ENCODE measurements around the gene ARF5. TPM values are rescaled to one million over a fixed set of nuclear protein-coding genes. Genes with fewer than 3 reads are reported as not detected.

Gene ARF5
- total RNA-seq, 1 experiment from 2014 or later: 172 TPM

DNA sequence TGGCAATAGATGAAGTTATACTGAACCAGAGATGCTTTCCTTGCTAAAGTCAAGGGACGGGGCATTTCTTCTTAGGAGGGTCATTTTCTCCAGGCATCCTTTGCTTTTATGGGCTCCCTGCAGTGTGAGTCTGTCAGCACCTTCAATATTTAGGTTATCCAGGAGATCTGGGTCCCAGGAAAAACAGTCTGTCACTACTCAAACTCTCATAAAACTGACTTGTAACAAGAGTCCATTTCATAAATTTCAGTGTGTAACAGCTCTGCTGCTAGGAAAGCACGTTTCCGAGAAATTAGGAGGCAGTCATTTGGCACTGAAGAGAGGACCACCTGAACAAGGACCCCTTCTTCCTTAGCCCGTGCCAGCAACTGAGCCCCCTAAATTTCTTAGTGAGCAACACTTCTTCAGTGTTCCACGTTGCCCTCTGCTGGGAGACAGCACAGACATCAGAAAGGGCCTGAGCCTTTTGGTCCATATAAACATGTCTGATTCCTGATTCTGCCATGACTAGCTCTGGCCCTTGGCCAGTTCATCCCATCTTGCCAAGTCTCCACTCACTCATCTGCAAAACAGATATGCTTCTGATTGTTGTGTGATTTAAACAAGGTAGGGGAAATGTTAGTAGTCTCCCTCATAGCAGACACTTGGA is 10.1 kb upstream of the ARF5 start:
- H3K4me1 Mint-ChIP-seq (ENCODE audit: low read depth, unreplicated experiment): peaks cover 4% of the 10 kb centered on the region
- ChIA-PET CTCF (no interaction called here), POLR2A (no interaction called here)
- no peaks in the 10 kb centered on the region for H3K27me3 ChIP-seq (replicated peaks; ENCODE audit: control insufficient read depth, insufficient read depth, low read length)
- H3K9me3 Mint-ChIP-seq (ENCODE audit: unreplicated experiment): no peaks in the 10 kb centered on the region
- H3K4me1 ChIP-seq: no peaks in the 10 kb centered on the region
- no peak overlapping the region for H3K4me3 Mint-ChIP-seq (ENCODE audit: unreplicated experiment)
- intact Hi-C loops (cut with micrococcal nuclease; ENCODE audit: unreplicated experiment): no loop called here
- peak; percentile 16 to 35 for TF ChIP-seq CTCF (IDR thresholded peaks at IDR 0.05; ENCODE audit: insufficient read depth in 1 of 2, low read depth in 1 of 2, low read length in 1 of 2, severe bottlenecking in 1 of 2, unreplicated experiment in 1 of 2)
- peaks cover 4% of the 10 kb centered on the region for H3K36me3 ChIP-seq (ENCODE audit: control insufficient read depth, insufficient read depth, low read length)
- BruUV-seq (replicated peaks): no TSS peak
- no peak overlapping the region for H3K27ac Mint-ChIP-seq (ENCODE audit: unreplicated experiment)
- H3K9me3 ChIP-seq: no peaks in the 10 kb centered on the region
- H3K36me3 Mint-ChIP-seq (ENCODE audit: insufficient read depth, unreplicated experiment): no peaks in the 10 kb centered on the region
- H3K4me3 ChIP-seq (ENCODE audit: low read depth, low read length): no peak overlapping the region
- H3K27me3 Mint-ChIP-seq (ENCODE audit: insufficient read depth, unreplicated experiment): no peaks in the 10 kb centered on the region
- DNase-seq: no peak

- ChIA-PET POLR2A (interaction anchor here (0.7 kb wide), 1 partner anchor 81 kb away, joined by 3 read pairs; no protein-coding TSS in a partner anchor), CTCF (no interaction called here)
- no peak for DNase-seq
- intact Hi-C loops (cut with micrococcal nuclease; ENCODE audit: unreplicated experiment): no loop called here
- H3K36me3 ChIP-seq (ENCODE audit: control insufficient read depth, insufficient read depth, low read length): peaks cover 4% of the 10 kb centered on the region
- no peaks in the 10 kb centered on the region for H3K9me3 Mint-ChIP-seq (ENCODE audit: unreplicated experiment)
- H3K27me3 Mint-ChIP-seq (ENCODE audit: insufficient read depth, unreplicated experiment): no peaks in the 10 kb centered on the region
- H3K4me1 Mint-ChIP-seq (ENCODE audit: low read depth, unreplicated experiment): peaks cover 10% of the 10 kb centered on the region
- H3K27ac Mint-ChIP-seq (ENCODE audit: unreplicated experiment): no peak overlapping the region
- no TSS peak for BruUV-seq (replicated peaks)
- no peak for TF ChIP-seq CTCF (IDR thresholded peaks at IDR 0.05; ENCODE audit: insufficient read depth in 1 of 2, low read depth in 1 of 2, low read length in 1 of 2, severe bottlenecking in 1 of 2, unreplicated experiment in 1 of 2)
- H3K9me3 ChIP-seq: no peaks in the 10 kb centered on the region
- no peaks in the 10 kb centered on the region for H3K36me3 Mint-ChIP-seq (ENCODE audit: insufficient read depth, unreplicated experiment)
- no peaks in the 10 kb centered on the region for H3K27me3 ChIP-seq (replicated peaks; ENCODE audit: control insufficient read depth, insufficient read depth, low read length)
- H3K4me1 ChIP-seq: no peaks in the 10 kb centered on the region
- H3K4me3 Mint-ChIP-seq (ENCODE audit: unreplicated experiment): no peak overlapping the region
- H3K4me3 ChIP-seq (ENCODE audit: low read depth, low read length): no peak overlapping the region
Observed at GRCh38 chr7:127578711-127579275, 9.4 kb upstream of the ARF5 start.

DNA sequence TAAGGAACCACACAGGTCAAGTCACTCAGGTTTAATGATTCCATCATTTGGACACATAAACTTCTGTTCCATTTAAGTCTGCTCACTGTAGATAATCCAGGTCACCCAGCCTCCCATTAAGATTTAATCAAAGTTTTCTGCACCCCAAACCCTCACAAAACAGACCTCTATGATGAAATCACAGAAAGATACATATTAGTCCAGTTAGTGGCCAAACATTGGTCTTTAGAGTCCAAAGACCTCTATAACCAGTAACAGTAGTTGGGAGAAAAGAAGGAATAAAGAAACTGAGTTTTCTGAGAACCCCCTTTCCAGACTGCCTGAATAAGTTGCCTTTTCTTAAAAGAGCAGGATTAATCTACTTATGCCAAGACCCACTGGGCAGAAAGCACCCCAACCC is 7.6 kb upstream of the ARF5 start:
- peaks cover 4% of the 10 kb centered on the region for H3K36me3 ChIP-seq (ENCODE audit: control insufficient read depth, insufficient read depth, low read length)
- no peak overlapping the region for H3K4me3 Mint-ChIP-seq (ENCODE audit: unreplicated experiment)
- BruUV-seq (replicated peaks): no TSS peak
- intact Hi-C loops (cut with micrococcal nuclease; ENCODE audit: unreplicated experiment): loop anchor here (10.0 kb wide), 1 partner anchor 186 kb away; the partner anchor contains the start of gene ZNF800
- no peak overlapping the region for H3K4me3 ChIP-seq (ENCODE audit: low read depth, low read length)
- peaks cover 11% of the 10 kb centered on the region for H3K36me3 Mint-ChIP-seq (ENCODE audit: insufficient read depth, unreplicated experiment)
- H3K27ac Mint-ChIP-seq (ENCODE audit: unreplicated experiment): no peak overlapping the region
- DNase-seq: no peak
- no peaks in the 10 kb centered on the region for H3K9me3 ChIP-seq
- no peaks in the 10 kb centered on the region for H3K27me3 ChIP-seq (replicated peaks; ENCODE audit: control insufficient read depth, insufficient read depth, low read length)
- H3K9me3 Mint-ChIP-seq (ENCODE audit: unreplicated experiment): no peaks in the 10 kb centered on the region
- no peak for TF ChIP-seq CTCF (IDR thresholded peaks at IDR 0.05; ENCODE audit: insufficient read depth in 1 of 2, low read depth in 1 of 2, low read length in 1 of 2, severe bottlenecking in 1 of 2, unreplicated experiment in 1 of 2)
- H3K4me1 Mint-ChIP-seq (ENCODE audit: low read depth, unreplicated experiment): peaks cover 21% of the 10 kb centered on the region
- ChIA-PET POLR2A (no interaction called here), CTCF (no interaction called here)
- H3K4me1 ChIP-seq: 0 out of 2 replicates have a peak, but pooled peaks cover 6% of the 10 kb centered on the region
- no peaks in the 10 kb centered on the region for H3K27me3 Mint-ChIP-seq (ENCODE audit: insufficient read depth, unreplicated experiment)

Measured in Caco-2 (cell line).